Activated CD4-positive, alpha-beta memory T cell treated with anti-CD3 and anti-CD28 coated beads, Interleukin-2, amount 10 ng/mL, durations not matched to agents 7 days and 5 days (primary cell): ENCODE results near the gene LRRC4C. TPM values are rescaled to one million over a fixed set of nuclear protein-coding genes. Genes with fewer than 3 reads are reported as not detected.

Experiments
- CTCF ChIA-PET: fragments of 350-600 bp; sonication (Branson Sonifier 250); formaldehyde crosslinking; loops from one replicate; lab custom pipeline; 2021; ENCODE audit warnings: antibody characterized with exemption, inconsistent platforms; lab: Charles Lee
- POLR2A ChIA-PET: fragments of 350-600 bp; sonication (Branson Sonifier 250); formaldehyde crosslinking; loops from one replicate; lab custom pipeline; 2021; ENCODE audit warnings: antibody characterized with exemption; lab: Charles Lee
- DNase-seq: peaks from one replicate; pipeline ENCODE4 v3.0.0-alpha.2; 2020
- H3K27ac Mint-ChIP-seq: one replicate; pipeline ENCODE4 v1.8.0; 2021; ENCODE audit warnings: mild to moderate bottlenecking, mixed read lengths
- H3K27me3 Mint-ChIP-seq: one replicate; pipeline ENCODE4 v1.8.0; 2021; ENCODE audit warnings: mixed read lengths
- H3K36me3 Mint-ChIP-seq: one replicate; pipeline ENCODE4 v1.8.0; 2021; ENCODE audit warnings: low read depth, mixed read lengths
- H3K4me1 Mint-ChIP-seq: one replicate; pipeline ENCODE4 v1.8.0; 2021; ENCODE audit warnings: mixed read lengths
- H3K4me3 Mint-ChIP-seq: one replicate; pipeline ENCODE4 v1.8.0; 2021; ENCODE audit warnings: mild to moderate bottlenecking, mixed read lengths
- H3K9me3 Mint-ChIP-seq: one replicate; pipeline ENCODE4 v1.8.0; 2021; ENCODE audit warnings: mixed read lengths
- total RNA-seq, 2 experiments: library from RNA; stranded (reverse); gene quantifications; one replicate each; pipeline ENCODE4 v1.2.3, GENCODE V29; 2021

Gene LRRC4C
- total RNA-seq, 2 experiments from 2014 or later: not detected

DNA sequence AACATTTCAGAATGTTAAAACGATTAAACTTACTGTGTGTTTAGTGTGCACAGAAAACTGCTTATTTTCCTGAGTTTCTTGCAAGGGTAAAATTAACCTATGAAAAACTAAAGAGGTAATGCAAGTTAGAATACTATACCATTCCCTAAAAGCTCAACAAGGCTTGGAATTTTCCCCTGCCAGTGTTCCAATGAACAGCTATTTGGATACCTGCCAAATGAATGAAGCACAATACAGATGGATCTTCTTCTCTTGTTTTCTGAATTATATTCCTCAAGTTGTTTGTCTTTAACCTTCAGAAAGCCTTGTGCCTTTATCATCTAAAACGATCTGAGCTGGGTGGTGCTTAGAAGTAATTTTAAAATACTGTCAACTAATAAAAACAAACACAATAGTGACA lies 204.5 kb downstream of the LRRC4C start:
- POLR2A ChIA-PET: no interaction called here
- H3K4me1 Mint-ChIP-seq: no peaks in the 10 kb centered on the region
- no peak overlapping the region for H3K4me3 Mint-ChIP-seq
- CTCF ChIA-PET: no interaction called here
- no peak overlapping the region for H3K27ac Mint-ChIP-seq
- H3K36me3 Mint-ChIP-seq: no peaks in the 10 kb centered on the region
- DNase-seq: no peak
- no peaks in the 10 kb centered on the region for H3K27me3 Mint-ChIP-seq
- peaks cover 11% of the 10 kb centered on the region for H3K9me3 Mint-ChIP-seq

DNA sequence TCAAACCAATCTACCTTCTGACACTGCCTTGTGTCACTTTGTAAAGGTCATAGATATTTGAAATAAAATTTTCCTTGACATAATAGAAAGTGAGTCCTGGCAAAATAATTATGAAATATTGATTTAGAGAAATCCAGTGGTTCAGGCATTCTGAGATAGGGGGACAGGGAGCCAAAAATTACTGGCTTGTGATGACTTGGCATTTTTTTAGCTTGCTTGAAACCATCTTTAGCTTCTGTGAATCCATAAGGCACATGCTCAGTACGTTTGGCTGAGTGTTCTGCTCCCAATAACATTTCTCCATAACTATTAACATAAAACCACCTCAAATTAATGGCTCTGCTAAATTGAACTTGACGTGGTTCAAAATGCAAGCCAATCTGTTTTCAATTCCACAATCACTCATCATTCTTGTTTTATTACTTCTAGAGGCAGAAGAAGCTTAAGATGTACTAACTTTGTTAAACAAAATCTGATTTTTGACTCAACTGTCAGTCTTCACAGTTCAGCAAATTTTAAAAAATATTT lies 209.0 kb downstream of the LRRC4C start:
- CTCF ChIA-PET: no interaction called here
- no peaks in the 10 kb centered on the region for H3K27me3 Mint-ChIP-seq
- no peak overlapping the region for H3K4me3 Mint-ChIP-seq
- no peak for DNase-seq
- no peaks in the 10 kb centered on the region for H3K36me3 Mint-ChIP-seq
- peaks cover 15% of the 10 kb centered on the region for H3K9me3 Mint-ChIP-seq
- POLR2A ChIA-PET: no interaction called here
- no peak overlapping the region for H3K27ac Mint-ChIP-seq
- no peaks in the 10 kb centered on the region for H3K4me1 Mint-ChIP-seq

DNA sequence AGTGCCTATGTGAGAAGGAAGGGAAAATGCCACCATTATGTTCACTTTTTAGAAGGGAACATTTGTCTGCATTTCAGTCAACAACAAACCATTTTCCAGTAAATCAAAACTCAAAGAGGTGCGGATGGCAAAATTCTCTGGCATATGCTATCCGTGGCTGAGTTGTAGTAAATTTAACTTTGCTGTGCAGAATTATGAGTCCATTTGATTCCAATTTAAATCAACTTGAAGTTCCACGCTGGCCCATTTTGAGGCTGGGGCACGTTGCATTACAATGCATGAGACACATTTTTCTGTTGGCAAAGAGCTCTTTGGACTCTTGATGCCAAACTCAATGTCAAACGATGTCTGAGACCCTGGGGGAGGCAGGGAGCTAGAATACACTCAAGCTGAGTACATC lies 211.8 kb downstream of the LRRC4C start:
- Mint-ChIP-seq H3K4me3 (no peak overlapping the region), H3K27ac (no peak overlapping the region), H3K4me1 (no peaks in the 10 kb centered on the region), H3K27me3 (no peaks in the 10 kb centered on the region), H3K36me3 (no peaks in the 10 kb centered on the region), H3K9me3 (peaks cover 14% of the 10 kb centered on the region)
- no peak for DNase-seq
- POLR2A ChIA-PET: no interaction called here
- CTCF ChIA-PET: no interaction called here

DNA sequence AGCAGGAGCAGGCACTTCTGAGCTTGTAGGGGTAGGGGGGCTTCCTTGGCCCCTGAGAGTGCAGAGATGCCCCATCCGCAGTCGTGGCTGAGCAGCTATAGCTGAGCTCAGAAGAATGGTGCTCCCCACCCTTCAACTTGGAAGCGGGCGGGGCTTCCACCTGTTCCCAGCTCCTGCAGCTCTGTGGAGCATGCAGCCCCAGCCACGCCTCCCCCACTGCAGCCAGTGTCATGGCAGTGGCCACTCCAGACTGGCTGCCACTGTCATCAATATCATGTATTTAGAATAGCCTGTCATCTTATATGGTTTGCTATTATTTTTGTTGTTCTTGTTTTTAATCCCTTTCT lies 213.1 kb downstream of the LRRC4C start:
- Mint-ChIP-seq H3K4me1 (no peaks in the 10 kb centered on the region), H3K36me3 (no peaks in the 10 kb centered on the region), H3K9me3 (peaks cover 11% of the 10 kb centered on the region), H3K27me3 (no peaks in the 10 kb centered on the region), H3K4me3 (no peak overlapping the region), H3K27ac (no peak overlapping the region)
- DNase-seq: no peak
- ChIA-PET CTCF (no interaction called here), POLR2A (no interaction called here)

DNA sequence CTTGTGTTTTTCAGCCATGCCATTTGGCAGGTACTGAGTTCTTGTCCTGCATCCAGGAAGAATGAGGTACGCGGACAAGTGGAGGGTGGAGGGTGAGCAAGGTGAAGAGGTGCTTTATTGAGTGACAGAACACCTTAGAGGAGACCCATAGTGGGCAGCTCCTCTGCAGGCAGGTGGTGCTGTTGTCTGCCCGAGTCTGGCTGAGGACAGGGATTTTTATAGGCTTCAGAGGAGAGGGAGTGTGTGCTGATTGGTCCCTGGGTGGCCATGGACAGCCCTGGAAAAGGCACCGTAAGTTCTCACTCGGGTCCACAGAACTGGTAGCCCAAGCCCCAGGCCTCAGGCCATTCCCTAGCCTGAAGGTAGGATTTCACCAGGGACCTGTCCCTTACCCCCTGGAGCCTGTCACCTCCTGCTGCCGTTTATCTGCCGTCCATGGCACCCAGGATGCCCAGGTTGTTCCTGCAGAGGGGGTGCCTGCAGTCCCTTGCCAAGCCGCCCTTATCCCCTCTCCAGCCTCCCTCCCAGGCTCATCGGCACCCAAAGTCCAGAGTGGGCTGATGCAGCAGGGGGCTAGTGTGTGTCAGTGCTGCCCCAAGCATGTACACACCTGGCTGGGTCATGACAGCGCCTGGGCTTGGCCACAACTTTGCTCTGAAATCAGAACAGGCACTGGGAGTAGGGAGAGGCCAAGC lies 213.6 kb downstream of the LRRC4C start:
- ChIA-PET POLR2A (no interaction called here), CTCF (no interaction called here)
- Mint-ChIP-seq H3K9me3 (peaks cover 10% of the 10 kb centered on the region), H3K27me3 (no peaks in the 10 kb centered on the region), H3K4me3 (no peak overlapping the region), H3K27ac (no peak overlapping the region), H3K4me1 (no peaks in the 10 kb centered on the region), H3K36me3 (no peaks in the 10 kb centered on the region)
- DNase-seq: no peak

DNA sequence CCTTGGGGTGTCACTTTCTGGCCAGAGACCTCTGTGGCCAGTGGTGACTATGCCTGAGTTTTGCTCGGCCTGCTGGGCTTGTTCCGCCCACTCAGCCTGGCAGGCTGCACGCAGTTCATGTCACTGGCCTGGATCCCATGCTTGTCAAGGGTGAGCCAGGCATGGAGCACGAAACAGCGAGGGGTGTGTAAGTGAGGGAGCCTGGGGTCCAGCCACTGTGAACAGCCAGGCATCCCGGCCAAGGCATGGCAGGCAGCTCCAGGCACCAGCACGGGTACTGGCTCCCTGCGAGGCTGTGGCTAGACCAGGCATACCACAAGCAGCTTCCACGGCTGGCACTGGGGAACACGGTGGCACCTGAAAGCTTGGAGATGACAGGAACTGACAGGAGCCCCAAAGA lies 214.3 kb downstream of the LRRC4C start:
- POLR2A ChIA-PET: no interaction called here
- no peak for DNase-seq
- Mint-ChIP-seq H3K9me3 (peaks cover 14% of the 10 kb centered on the region), H3K4me3 (no peak overlapping the region), H3K4me1 (no peaks in the 10 kb centered on the region), H3K27ac (no peak overlapping the region), H3K36me3 (no peaks in the 10 kb centered on the region), H3K27me3 (no peaks in the 10 kb centered on the region)
- CTCF ChIA-PET: no interaction called here

DNA sequence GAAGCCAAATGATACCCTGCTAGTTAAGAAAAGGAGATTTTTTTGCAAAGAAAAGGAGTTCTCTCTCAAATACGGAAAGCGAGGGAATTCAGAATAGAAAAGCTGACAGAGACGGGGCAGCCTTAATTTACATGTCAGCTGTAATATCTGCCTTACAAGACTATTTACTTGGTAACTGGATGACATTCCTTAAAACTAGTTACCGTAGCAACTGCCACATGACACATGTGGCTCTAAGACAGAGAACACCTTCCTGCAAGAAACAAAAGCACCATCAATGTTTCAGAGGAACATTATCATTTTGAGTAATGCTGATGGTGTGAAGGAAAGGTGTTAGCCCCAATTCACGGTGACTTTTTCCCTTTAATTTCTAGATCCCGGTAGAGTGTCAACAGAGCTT lies 222.1 kb downstream of the LRRC4C start:
- Mint-ChIP-seq H3K27ac (no peak overlapping the region), H3K36me3 (no peaks in the 10 kb centered on the region), H3K4me3 (no peak overlapping the region), H3K4me1 (no peaks in the 10 kb centered on the region), H3K9me3 (peaks cover 11% of the 10 kb centered on the region), H3K27me3 (no peaks in the 10 kb centered on the region)
- CTCF ChIA-PET: no interaction called here
- POLR2A ChIA-PET: no interaction called here
- no peak for DNase-seq

DNA sequence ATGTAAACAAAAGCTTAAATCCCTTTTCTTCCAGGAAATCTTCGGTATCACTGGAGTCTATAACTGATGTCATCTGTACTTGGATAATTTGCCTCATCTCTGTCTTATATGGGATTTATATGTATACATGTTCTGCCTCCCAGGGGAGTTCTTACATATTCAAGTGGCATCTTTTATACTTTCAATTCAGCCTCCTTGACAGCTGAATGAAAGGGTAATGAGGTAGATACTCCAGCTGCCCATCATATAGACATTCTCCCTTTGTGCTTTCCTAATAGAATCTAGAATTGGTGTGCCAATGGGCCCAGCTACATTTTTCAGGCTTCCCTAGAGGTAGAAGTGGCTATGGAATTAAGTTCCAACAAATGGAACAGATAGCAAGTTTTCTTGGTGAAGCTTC lies 223.8 kb downstream of the LRRC4C start:
- CTCF ChIA-PET: no interaction called here
- no peaks in the 10 kb centered on the region for H3K4me1 Mint-ChIP-seq
- H3K9me3 Mint-ChIP-seq: peaks cover 8% of the 10 kb centered on the region
- H3K27ac Mint-ChIP-seq: no peak overlapping the region
- H3K27me3 Mint-ChIP-seq: no peaks in the 10 kb centered on the region
- no peak overlapping the region for H3K4me3 Mint-ChIP-seq
- POLR2A ChIA-PET: no interaction called here
- H3K36me3 Mint-ChIP-seq: no peaks in the 10 kb centered on the region
- DNase-seq: no peak

DNA sequence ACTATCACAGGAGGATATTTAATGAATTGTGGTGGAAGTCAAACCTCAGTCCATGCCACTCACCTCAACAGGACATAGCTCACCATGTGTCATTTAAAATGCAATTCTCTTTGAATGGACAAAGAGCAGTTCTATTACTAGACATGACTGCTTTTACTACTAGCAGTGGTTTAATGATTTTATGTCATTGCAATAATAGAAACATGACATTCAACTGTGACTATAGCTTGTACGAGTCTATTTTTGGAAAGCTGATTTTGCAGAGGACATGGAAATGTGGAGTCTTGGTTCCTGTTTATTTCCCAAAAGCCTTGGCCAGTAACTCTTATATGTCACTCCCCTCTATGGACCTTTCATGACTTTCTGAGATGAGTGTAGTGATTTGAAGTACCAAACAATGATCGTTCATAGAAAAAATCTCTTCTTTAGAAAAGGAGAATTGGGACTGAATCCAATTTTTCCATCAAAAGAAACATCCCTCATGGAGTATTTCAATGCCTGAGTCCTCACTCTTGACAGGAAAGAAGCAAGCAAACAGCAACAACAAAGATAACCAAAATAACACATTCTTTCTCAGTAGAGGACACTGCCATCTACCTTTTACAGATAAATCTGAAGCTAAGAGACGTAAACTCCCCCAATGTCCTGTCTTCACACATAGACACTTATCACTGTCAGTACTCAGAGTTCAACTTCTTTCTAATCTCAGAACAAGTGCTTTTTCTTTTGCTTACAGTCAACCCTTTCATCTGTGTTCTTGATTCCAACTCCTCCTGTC lies 233.4 kb downstream of the LRRC4C start:
- H3K4me1 Mint-ChIP-seq: no peaks in the 10 kb centered on the region
- H3K9me3 Mint-ChIP-seq: peaks cover 26% of the 10 kb centered on the region
- H3K4me3 Mint-ChIP-seq: no peak overlapping the region
- H3K36me3 Mint-ChIP-seq: no peaks in the 10 kb centered on the region
- CTCF ChIA-PET: no interaction called here
- POLR2A ChIA-PET: no interaction called here
- H3K27me3 Mint-ChIP-seq: no peaks in the 10 kb centered on the region
- no peak overlapping the region for H3K27ac Mint-ChIP-seq
- DNase-seq: no peak

DNA sequence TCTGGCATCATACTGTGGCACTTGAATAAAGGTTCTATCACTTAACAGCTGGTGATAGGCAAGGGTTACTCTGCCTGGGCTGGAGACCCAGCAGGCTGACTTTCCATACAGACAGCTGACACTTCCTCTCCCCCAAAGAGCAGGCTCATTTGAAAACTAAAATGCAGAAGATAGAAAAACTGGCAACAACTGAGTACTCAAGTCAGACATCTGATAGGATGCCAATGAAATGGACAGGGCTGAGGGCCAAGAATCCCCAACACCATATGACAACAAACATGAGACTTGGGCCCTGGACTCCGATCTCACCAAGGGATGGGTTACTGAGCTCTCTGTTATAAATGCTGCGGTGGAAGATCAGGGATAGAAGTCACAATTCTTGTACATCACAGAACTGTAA lies 237.2 kb downstream of the LRRC4C start:
- DNase-seq: no peak
- CTCF ChIA-PET: no interaction called here
- Mint-ChIP-seq H3K27me3 (no peaks in the 10 kb centered on the region), H3K4me3 (no peak overlapping the region), H3K27ac (no peak overlapping the region), H3K36me3 (no peaks in the 10 kb centered on the region), H3K4me1 (no peaks in the 10 kb centered on the region), H3K9me3 (peaks cover 25% of the 10 kb centered on the region)
- POLR2A ChIA-PET: no interaction called here

DNA sequence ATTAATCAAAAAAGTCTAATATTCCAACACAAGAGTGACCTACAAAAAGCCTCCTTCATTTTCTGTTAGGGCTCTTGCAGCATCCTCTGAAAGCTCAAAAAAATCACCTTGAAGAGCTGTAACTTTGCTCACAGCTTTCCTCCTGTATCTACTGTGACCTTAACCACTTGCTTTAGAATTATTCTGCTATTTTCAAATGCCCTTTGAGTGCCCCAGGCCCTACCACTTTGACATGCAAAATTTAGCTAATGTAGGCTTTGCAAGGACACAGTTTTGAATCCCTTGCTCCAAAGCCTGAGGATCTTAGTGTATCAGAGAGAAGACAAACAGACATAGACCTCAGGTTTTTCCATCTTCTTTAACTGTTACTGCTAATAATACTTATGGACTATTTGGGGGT lies 253.1 kb downstream of the LRRC4C start:
- no peak for DNase-seq
- Mint-ChIP-seq H3K9me3 (peaks cover 12% of the 10 kb centered on the region), H3K4me3 (no peak overlapping the region), H3K27me3 (no peaks in the 10 kb centered on the region), H3K36me3 (no peaks in the 10 kb centered on the region), H3K4me1 (no peaks in the 10 kb centered on the region), H3K27ac (no peak overlapping the region)
- ChIA-PET CTCF (no interaction called here), POLR2A (no interaction called here)

DNA sequence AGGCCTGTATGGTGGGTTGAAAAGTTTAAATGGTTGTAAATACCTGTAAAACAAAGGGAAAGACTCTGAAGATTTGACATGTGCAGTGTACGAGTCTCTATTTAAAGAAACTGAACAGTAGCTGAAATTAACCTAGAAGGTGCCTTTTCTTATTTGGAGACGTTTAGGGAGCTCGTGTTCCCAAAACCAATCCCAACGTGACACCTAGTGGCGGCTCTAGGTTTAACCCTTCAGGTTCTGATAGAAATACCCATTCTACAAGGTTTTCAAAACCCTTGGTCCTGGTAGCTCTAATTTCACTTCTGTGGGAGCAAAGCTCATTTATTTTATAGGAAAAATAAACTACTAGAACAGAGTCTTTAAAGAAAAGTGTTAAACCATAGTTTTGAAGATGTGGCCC lies 258.3 kb downstream of the LRRC4C start:
- ChIA-PET CTCF (no interaction called here), POLR2A (no interaction called here)
- Mint-ChIP-seq H3K4me1 (no peaks in the 10 kb centered on the region), H3K27me3 (no peaks in the 10 kb centered on the region), H3K4me3 (no peak overlapping the region), H3K27ac (no peak overlapping the region), H3K36me3 (no peaks in the 10 kb centered on the region), H3K9me3 (no peaks in the 10 kb centered on the region)
- no peak for DNase-seq

DNA sequence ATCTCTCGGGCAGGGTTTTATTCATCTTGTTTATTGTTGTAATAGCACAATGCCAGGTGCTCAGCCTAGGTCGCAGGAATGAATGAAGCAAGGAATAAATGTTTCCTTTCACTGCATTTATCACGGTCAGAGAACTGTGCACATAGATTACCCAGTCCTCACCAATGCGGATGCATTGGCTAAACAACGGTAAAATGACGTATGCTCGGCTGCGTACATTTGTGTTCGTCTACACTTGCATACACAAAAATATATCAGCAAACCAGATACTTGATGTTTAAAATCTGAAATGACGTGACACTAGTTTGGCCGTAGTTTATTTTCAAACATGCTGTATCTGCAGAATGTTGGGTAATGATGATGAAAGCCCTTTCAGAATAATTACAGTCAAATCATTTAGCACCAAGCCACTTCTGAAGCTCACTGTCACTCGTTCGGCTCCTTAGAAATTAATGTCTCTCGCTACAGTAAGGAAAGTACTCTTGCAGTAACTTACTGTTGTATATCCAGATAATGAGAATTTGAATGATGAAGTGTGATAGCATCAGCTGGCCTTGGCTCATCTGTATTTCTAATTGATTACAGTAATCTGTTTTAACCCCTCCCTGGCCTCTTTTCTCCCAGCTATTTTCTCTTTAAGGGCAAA lies 268.9 kb downstream of the LRRC4C start:
- H3K36me3 Mint-ChIP-seq: no peaks in the 10 kb centered on the region
- H3K27me3 Mint-ChIP-seq: no peaks in the 10 kb centered on the region
- H3K4me1 Mint-ChIP-seq: no peaks in the 10 kb centered on the region
- DNase-seq: no peak
- H3K27ac Mint-ChIP-seq: no peak overlapping the region
- ChIA-PET POLR2A (no interaction called here), CTCF (no interaction called here)
- H3K9me3 Mint-ChIP-seq: peaks cover 14% of the 10 kb centered on the region
- H3K4me3 Mint-ChIP-seq: no peak overlapping the region
